A673 (cell line): ENCODE measurements around the gene TXNDC12.

Source experiments
- EZH2 ChIP-seq: fragments of 200-600 bp; sonication (generic); IDR thresholded peaks from 2 replicates; pipeline ENCODE4 v1.6.1; 2017; ENCODE audit warnings: borderline replicate concordance, low read depth, mild to moderate bottlenecking, mixed read lengths, antibody characterized with exemption, low read length; ENCODE audit not compliant: poor library complexity, severe bottlenecking
- TF ChIP-seq, protein P1 (sequence below): fragments of 300-800, 200-600 bp; sonication (generic); conservative IDR thresholded peaks from 2 replicates; pipeline ENCODE4 v1.5.1; 2017; ENCODE audit warnings: low read depth, mild to moderate bottlenecking, antibody characterized with exemption, low read length, moderate library complexity, mixed read lengths

DNA sequence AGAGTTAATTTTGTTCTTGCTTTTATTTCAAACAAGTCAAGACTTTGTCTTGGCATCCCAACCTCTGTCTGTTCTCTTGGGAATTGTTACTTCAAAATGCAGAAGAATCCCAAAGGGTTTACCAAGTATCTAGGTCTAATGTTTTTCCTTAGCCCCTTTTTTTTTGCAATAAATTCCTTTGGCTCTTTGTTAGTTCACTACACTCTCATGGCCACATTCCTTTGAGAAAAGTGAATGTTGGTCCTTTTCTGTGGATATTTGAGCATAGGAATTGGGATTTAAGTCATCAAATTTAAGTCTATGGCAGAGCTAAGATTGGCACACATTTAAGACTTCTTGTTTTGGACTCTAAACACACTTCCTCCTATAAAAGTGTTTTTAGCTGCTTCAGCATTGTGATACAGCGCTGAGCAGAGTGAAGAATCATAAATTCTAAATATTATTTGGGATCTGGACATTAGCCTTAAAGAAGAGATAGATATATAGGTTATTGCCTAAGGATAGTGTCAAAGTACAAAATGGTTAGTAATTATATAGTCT lies 3.0 kb upstream of the TXNDC12 start:
- TF ChIP-seq, protein P1, sequence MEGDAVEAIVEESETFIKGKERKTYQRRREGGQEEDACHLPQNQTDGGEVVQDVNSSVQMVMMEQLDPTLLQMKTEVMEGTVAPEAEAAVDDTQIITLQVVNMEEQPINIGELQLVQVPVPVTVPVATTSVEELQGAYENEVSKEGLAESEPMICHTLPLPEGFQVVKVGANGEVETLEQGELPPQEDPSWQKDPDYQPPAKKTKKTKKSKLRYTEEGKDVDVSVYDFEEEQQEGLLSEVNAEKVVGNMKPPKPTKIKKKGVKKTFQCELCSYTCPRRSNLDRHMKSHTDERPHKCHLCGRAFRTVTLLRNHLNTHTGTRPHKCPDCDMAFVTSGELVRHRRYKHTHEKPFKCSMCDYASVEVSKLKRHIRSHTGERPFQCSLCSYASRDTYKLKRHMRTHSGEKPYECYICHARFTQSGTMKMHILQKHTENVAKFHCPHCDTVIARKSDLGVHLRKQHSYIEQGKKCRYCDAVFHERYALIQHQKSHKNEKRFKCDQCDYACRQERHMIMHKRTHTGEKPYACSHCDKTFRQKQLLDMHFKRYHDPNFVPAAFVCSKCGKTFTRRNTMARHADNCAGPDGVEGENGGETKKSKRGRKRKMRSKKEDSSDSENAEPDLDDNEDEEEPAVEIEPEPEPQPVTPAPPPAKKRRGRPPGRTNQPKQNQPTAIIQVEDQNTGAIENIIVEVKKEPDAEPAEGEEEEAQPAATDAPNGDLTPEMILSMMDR = no peak
- no peak for TF ChIP-seq EZH2
